PFSK-1 (cell line): ENCODE results near the gene MTCH1.

ENCODE experiments used
- FOXP2 ChIP-seq: optimal IDR thresholded peaks from 2 replicates; pipeline ENCODE3; 2011; ENCODE audit warnings: borderline replicate concordance, control low read depth, inconsistent platforms; ENCODE audit not compliant: insufficient read depth; ENCODE audit errors: extremely low read length, extremely low read depth
- POLR2AphosphoS5 ChIP-seq: IDR thresholded peaks from 2 replicates; pipeline ENCODE4 v1.6.1; 2012; ENCODE audit warnings: low read depth, mild to moderate bottlenecking, control low read depth, low read length, moderate library complexity
- SIN3A ChIP-seq: IDR thresholded peaks from 2 replicates; pipeline ENCODE4 v1.6.1; 2012; ENCODE audit warnings: mild to moderate bottlenecking, low read length, moderate library complexity, borderline replicate concordance; ENCODE audit not compliant: insufficient read depth
- TAF1 ChIP-seq: IDR thresholded peaks from 2 replicates; pipeline ENCODE4 v1.6.1; 2012; ENCODE audit warnings: low read length, control low read depth, borderline replicate concordance; ENCODE audit not compliant: insufficient read depth
- TF ChIP-seq, protein P1 (sequence below), 2 experiments: IDR thresholded peaks; 2 replicates each; pipeline versions ENCODE4 v1.6.1 to v1.8.0; 2011 to 2012; ENCODE audit warnings: low read depth in 2 of 2, low read length in 2 of 2, control low read depth in 1 of 2, inconsistent platforms in 1 of 2, mild to moderate bottlenecking in 1 of 2, moderate library complexity in 1 of 2; ENCODE audit not compliant: insufficient read depth in 1 of 2

Gene MTCH1

DNA sequence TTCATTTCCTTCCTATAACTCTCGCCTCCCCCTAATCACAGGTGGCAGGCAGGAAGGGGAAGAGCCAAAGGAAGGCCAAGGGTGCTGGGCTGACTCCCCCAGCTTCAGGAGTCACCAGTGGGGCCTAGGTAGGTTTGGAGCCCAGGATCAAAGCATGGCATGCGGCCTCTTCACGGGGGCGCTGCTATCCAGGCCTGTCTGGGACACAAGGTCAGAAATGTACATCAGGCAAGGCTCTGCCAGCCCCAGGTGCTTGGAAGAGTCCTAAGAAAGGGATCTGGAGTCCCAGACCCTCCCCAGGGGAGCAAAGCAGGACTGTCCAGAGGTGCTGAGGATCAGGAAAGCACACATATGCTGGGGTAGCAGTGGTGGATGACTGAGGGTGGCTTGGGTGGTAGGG, 21.1 kb downstream of the MTCH1 start:
- TF ChIP-seq SIN3A (no peak), FOXP2 (no peak), TAF1 (no peak), POLR2AphosphoS5 (no peak)

DNA sequence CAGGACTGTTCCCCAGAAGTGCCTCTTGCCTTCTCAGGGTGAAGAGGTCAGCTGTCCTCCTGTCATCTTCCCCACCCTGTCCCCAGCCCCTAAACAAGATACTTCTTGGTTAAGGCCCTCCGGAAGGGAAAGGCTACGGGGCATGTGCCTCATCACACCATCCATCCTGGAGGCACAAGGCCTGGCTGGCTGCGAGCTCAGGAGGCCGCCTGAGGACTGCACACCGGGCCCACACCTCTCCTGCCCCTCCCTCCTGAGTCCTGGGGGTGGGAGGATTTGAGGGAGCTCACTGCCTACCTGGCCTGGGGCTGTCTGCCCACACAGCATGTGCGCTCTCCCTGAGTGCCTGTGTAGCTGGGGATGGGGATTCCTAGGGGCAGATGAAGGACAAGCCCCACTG, 21.6 kb downstream of the MTCH1 start:
- TF ChIP-seq POLR2AphosphoS5: no peak
- TF ChIP-seq TAF1: no peak
- no peak for TF ChIP-seq SIN3A
- TF ChIP-seq, protein P1, sequence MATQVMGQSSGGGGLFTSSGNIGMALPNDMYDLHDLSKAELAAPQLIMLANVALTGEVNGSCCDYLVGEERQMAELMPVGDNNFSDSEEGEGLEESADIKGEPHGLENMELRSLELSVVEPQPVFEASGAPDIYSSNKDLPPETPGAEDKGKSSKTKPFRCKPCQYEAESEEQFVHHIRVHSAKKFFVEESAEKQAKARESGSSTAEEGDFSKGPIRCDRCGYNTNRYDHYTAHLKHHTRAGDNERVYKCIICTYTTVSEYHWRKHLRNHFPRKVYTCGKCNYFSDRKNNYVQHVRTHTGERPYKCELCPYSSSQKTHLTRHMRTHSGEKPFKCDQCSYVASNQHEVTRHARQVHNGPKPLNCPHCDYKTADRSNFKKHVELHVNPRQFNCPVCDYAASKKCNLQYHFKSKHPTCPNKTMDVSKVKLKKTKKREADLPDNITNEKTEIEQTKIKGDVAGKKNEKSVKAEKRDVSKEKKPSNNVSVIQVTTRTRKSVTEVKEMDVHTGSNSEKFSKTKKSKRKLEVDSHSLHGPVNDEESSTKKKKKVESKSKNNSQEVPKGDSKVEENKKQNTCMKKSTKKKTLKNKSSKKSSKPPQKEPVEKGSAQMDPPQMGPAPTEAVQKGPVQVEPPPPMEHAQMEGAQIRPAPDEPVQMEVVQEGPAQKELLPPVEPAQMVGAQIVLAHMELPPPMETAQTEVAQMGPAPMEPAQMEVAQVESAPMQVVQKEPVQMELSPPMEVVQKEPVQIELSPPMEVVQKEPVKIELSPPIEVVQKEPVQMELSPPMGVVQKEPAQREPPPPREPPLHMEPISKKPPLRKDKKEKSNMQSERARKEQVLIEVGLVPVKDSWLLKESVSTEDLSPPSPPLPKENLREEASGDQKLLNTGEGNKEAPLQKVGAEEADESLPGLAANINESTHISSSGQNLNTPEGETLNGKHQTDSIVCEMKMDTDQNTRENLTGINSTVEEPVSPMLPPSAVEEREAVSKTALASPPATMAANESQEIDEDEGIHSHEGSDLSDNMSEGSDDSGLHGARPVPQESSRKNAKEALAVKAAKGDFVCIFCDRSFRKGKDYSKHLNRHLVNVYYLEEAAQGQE (IDR thresholded peaks at IDR 0.05; ENCODE audit: insufficient read depth in 1 of 2, low read depth in 2 of 2, low read length in 2 of 2): no peak
- no peak for TF ChIP-seq FOXP2

DNA sequence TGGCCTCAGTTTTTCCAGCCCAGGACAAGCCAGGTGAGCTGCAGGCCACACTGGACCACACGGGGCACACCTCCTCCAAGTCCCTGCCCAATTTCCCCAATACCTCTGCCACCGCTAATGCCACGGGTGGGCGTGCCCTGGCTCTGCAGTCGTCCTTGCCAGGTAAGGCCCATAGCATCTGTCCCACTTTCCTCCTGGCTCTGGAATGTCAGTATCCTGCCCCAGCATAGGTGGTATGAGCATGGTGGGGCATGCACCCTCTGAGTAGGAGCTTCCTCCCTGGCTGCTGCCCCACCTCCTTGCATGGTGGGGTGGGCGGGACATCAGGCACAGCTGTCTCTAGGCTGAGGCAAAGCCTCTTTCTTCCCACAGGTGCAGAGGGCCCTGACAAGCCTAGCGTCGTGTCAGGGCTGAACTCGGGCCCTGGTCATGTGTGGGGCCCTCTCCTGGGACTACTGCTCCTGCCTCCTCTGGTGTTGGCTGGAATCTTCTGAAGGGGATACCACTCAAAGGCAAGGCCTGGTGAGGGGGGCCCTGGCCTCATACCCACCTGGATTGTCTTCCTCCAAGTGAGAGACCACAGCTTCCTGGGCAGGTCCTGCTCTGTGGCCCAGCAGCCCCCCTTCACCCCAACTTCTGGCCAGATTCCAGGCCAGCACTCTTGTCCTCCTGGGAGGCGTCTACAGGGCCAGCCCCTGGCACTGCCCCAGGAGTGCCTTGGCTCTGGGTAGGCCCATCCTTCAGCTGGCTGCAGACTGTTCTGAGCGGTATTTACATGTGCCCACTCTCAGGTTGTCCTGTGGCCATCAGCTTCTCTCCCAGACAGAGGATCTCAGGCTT, 22.3 kb downstream of the MTCH1 start:
- TF ChIP-seq, protein P1 (IDR thresholded peaks at IDR 0.05; ENCODE audit: insufficient read depth in 1 of 2, low read depth in 2 of 2, low read length in 2 of 2): no peak
- TF ChIP-seq POLR2AphosphoS5 (no peak), TAF1 (no peak), FOXP2 (no peak), SIN3A (no peak)

DNA sequence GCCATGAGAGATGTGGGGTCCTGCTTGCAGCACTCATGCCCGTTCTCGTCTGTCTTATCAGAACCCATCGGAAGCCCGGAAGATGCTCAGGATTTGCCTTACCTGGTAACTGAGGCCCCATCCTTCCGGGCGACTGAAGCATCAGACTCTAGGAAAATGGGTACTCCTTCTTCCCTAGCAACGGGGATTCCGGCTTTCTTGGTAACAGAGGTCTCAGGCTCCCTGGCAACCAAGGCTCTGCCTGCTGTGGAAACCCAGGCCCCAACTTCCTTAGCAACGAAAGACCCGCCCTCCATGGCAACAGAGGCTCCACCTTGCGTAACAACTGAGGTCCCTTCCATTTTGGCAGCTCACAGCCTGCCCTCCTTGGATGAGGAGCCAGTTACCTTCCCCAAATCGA, 23.1 kb downstream of the MTCH1 start:
- no peak for TF ChIP-seq FOXP2
- TF ChIP-seq TAF1: no peak
- no peak for TF ChIP-seq POLR2AphosphoS5
- TF ChIP-seq, protein P1 (IDR thresholded peaks at IDR 0.05; ENCODE audit: insufficient read depth in 1 of 2, low read depth in 2 of 2, low read length in 2 of 2): no peak
- TF ChIP-seq SIN3A: no peak

DNA sequence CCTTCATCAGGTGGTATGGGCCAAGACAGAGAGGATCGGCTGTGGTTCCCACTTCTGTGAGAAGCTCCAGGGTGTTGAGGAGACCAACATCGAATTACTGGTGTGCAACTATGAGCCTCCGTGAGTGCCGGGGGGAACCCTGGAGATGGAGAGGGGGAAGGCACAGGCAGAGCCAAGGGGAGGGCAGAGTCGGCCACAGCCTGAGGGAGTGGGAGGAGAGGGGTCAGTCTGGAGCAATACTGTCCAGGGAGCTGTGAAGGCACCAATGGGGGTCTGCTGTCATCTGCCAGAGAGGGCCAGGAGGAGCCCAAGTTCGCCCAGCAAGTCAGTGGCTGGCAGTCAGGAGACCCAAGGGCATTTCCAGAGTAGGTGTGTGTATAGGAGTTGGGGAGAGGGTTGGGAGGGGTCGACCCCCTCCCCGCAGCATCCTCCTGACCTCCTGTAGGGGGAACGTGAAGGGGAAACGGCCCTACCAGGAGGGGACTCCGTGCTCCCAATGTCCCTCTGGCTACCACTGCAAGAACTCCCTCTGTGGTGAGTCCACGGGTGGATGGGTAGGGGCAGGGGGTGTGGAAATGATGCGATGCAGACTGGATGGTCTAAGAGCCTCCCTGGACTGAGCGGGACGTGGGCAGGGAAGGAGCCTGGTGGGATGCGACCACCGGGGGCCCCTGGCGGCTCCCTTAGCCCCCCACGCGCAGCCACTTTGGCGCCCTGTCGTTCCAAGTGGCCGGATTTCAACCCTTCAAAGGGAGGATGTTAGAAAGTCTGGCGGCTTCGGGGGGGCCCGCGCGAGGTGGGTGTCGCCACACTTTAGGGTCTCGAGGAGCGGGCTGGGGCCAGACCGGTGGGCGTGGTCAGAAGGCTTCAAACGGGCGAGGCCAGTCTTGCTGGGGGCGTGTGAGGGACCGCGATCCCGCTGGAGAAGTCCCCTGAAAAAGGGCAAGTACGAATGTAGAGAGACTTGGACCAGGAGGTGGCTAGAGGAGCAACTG, 24.3 kb downstream of the MTCH1 start:
- TF ChIP-seq POLR2AphosphoS5 (no peak), FOXP2 (no peak), TAF1 (no peak), SIN3A (no peak)
- TF ChIP-seq, protein P1 (IDR thresholded peaks at IDR 0.05; ENCODE audit: insufficient read depth in 1 of 2, low read depth in 2 of 2, low read length in 2 of 2): no peak
